ENCODE measurements around the gene EPOP.
"Not testable (repeated sequence)": the region's sequence is repeated elsewhere in the genome, so short reads cannot be mapped to it uniquely, and the experiment has no call there.

DNA sequence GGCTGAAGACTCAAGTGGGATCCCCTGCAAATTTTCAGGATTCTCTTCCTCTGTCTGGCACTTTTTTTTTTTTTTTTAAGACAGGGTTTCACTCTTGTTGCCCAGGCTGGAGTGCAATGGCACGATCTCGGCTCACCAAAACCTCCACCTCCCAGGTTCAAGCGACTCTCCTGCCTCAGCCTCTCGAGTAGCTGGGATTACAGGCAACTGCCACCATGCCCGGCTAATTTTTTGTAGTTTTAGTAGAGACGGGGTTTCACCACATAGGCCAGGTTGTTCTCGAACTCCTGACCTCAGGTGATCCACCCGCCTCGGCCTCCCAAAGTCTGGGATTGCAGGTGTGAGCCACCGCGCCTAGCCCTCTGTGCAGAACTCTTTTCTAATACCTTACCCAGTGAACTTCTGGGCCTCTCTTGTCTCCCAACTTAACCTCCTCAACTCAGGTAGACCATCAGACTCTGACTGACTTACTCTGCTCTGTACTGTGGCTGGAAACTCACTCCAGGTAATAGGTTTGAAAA lies 24.0 kb downstream of the EPOP start:
- TF ChIP-seq, protein P1, sequence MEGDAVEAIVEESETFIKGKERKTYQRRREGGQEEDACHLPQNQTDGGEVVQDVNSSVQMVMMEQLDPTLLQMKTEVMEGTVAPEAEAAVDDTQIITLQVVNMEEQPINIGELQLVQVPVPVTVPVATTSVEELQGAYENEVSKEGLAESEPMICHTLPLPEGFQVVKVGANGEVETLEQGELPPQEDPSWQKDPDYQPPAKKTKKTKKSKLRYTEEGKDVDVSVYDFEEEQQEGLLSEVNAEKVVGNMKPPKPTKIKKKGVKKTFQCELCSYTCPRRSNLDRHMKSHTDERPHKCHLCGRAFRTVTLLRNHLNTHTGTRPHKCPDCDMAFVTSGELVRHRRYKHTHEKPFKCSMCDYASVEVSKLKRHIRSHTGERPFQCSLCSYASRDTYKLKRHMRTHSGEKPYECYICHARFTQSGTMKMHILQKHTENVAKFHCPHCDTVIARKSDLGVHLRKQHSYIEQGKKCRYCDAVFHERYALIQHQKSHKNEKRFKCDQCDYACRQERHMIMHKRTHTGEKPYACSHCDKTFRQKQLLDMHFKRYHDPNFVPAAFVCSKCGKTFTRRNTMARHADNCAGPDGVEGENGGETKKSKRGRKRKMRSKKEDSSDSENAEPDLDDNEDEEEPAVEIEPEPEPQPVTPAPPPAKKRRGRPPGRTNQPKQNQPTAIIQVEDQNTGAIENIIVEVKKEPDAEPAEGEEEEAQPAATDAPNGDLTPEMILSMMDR (IDR thresholded peaks at IDR 0.05) = not testable (repeated sequence)
- TF ChIP-seq POLR2AphosphoS5, POLR2A (IDR thresholded peaks at IDR 0.05): not testable (repeated sequence)
